GM23338 (cell line): ENCODE measurements around the gene FOXE3. TPM values are rescaled to one million over a fixed set of nuclear protein-coding genes. Genes with fewer than 3 reads are reported as not detected.

Experiments used
- ATAC-seq: fragments of 200-7000 bp; cut with Tn5 transposase; 3 replicates; pipeline ENCODE4 v1.9.1; 2020
- DNase-seq: peaks from one replicate; pipeline ENCODE4 v3.0.0-alpha.2; 2015; ENCODE audit warnings: low spot score
- H2AFZ ChIP-seq: fragments of 200-600 bp; sonication (generic); 2 replicates; pipeline ENCODE4 v1.8.0; 2016; ENCODE audit warnings: antibody characterized with exemption, mild to moderate bottlenecking, moderate library complexity
- H3F3A ChIP-seq: fragments of 200-600 bp; sonication (generic); replicated peaks from 2 replicates; pipeline ENCODE4 v1.8.0; 2017; ENCODE audit warnings: antibody characterized with exemption, mixed run types, low read depth
- H3K27ac ChIP-seq: fragments of 200-600 bp; sonication (generic); 2 replicates; pipeline ENCODE4 v1.6.1; 2016; ENCODE audit warnings: low read depth
- H3K27me3 ChIP-seq: fragments of 200-600 bp; sonication (generic); 2 replicates; pipeline ENCODE4 v1.8.0; 2016; ENCODE audit warnings: mild to moderate bottlenecking, mixed run types, moderate library complexity; ENCODE audit not compliant: insufficient read depth
- H3K36me3 ChIP-seq: fragments of 200-600 bp; sonication (generic); 2 replicates; pipeline ENCODE4 v1.8.0; 2016; ENCODE audit warnings: mild to moderate bottlenecking; ENCODE audit not compliant: insufficient read depth
- H3K4me1 ChIP-seq: fragments of 200-600 bp; sonication (generic); 2 replicates; pipeline ENCODE4 v1.8.0; 2016; ENCODE audit warnings: mild to moderate bottlenecking, moderate library complexity; ENCODE audit not compliant: insufficient read depth
- H3K4me2 ChIP-seq: fragments of 200-600 bp; sonication (generic); 2 replicates; pipeline ENCODE4 v1.7.1; 2017; ENCODE audit warnings: mixed run types
- H3K4me3 ChIP-seq: fragments of 200-600 bp; sonication (generic); 2 replicates; pipeline ENCODE4 v1.6.1; 2016; ENCODE audit warnings: mixed run types
- H3K79me2 ChIP-seq: fragments of 200-600 bp; sonication (generic); replicated peaks from 2 replicates; pipeline ENCODE4 v1.8.0; 2017; ENCODE audit warnings: mild to moderate bottlenecking; ENCODE audit not compliant: insufficient read depth
- H3K9me2 ChIP-seq: fragments of 200-600 bp; sonication (generic); 2 replicates; pipeline ENCODE4 v1.8.0; 2017; ENCODE audit not compliant: insufficient read depth
- H4K20me1 ChIP-seq: fragments of 200-600 bp; sonication (generic); replicated peaks from 2 replicates; pipeline ENCODE4 v1.8.0; 2017; ENCODE audit warnings: mild to moderate bottlenecking; ENCODE audit not compliant: insufficient read depth
- H3K27ac Mint-ChIP-seq: 2 replicates; pipeline ENCODE4 v1.8.0; 2020; ENCODE audit warnings: inconsistent platforms, mild to moderate bottlenecking, moderate library complexity, mixed read lengths
- H3K27me3 Mint-ChIP-seq: 3 replicates; pipeline ENCODE4 v1.8.0; 2022; ENCODE audit warnings: low read depth, mild to moderate bottlenecking, moderate library complexity, mixed read lengths, inconsistent platforms; ENCODE audit not compliant: insufficient read depth, poor library complexity
- H3K36me3 Mint-ChIP-seq: 3 replicates; pipeline ENCODE4 v1.8.0; 2021; ENCODE audit warnings: low read depth, mild to moderate bottlenecking, inconsistent platforms, moderate library complexity, mixed read lengths
- H3K4me1 Mint-ChIP-seq: 3 replicates; pipeline ENCODE4 v1.8.0; 2020; ENCODE audit warnings: mild to moderate bottlenecking, inconsistent platforms, mixed read lengths
- H3K4me3 Mint-ChIP-seq: 3 replicates; pipeline ENCODE4 v1.8.0; 2021; ENCODE audit warnings: moderate library complexity, mild to moderate bottlenecking, inconsistent platforms, mixed read lengths
- H3K9me3 Mint-ChIP-seq: 3 replicates; pipeline ENCODE4 v1.8.0; 2020; ENCODE audit warnings: moderate library complexity, mild to moderate bottlenecking, inconsistent platforms, mixed read lengths
- CREB1 ChIP-seq: fragments of 250-450 bp; sonication (Bioruptor Pico); IDR thresholded peaks from 2 replicates; pipeline ENCODE4 v1.5.0; 2020; ENCODE audit warnings: low read depth, mild to moderate bottlenecking, moderate library complexity
- CTCF ChIP-seq, 2 experiments: fragments of 200-600 bp in 1 of 2; sonication (generic) in 1 of 2; conservative IDR thresholded peaks; 2 replicates each; pipeline versions ENCODE4 v1.5.1 to v1.6.1; 2016 to 2017; ENCODE audit warnings: antibody characterized with exemption in 2 of 2, low read depth in 2 of 2, mild to moderate bottlenecking in 2 of 2, moderate library complexity in 1 of 2
- ETS1 ChIP-seq: IDR thresholded peaks from 2 replicates; pipeline ENCODE4 v1.6.1; 2016; ENCODE audit warnings: antibody characterized with exemption
- EZH2 ChIP-seq: fragments of 200-600 bp; sonication (generic); IDR thresholded peaks from one replicate; pipeline ENCODE4 v1.8.0; 2017; ENCODE audit warnings: antibody characterized with exemption, mild to moderate bottlenecking, low read depth; ENCODE audit not compliant: unreplicated experiment
- EZH2phosphoT487 ChIP-seq: fragments of 200-600 bp; sonication (generic); IDR thresholded peaks from one replicate; pipeline ENCODE4 v1.8.1; 2018; ENCODE audit warnings: antibody characterized with exemption; ENCODE audit not compliant: unreplicated experiment
- JUNB ChIP-seq: IDR thresholded peaks from one replicate; pipeline ENCODE4 v1.6.1; 2016; ENCODE audit warnings: antibody characterized with exemption; ENCODE audit not compliant: unreplicated experiment
- NANOG ChIP-seq: IDR thresholded peaks from 2 replicates; pipeline ENCODE4 v1.6.1; 2016; ENCODE audit warnings: antibody characterized with exemption, borderline replicate concordance
- POLR2AphosphoS5 ChIP-seq: IDR thresholded peaks from 2 replicates; pipeline ENCODE4 v1.6.1; 2016; ENCODE audit warnings: antibody characterized with exemption, low read depth
- REST ChIP-seq: IDR thresholded peaks from one replicate; pipeline ENCODE4 v1.6.1; 2018; ENCODE audit warnings: antibody characterized with exemption; ENCODE audit not compliant: unreplicated experiment
- STAT1 ChIP-seq: IDR thresholded peaks from one replicate; pipeline ENCODE4 v1.6.1; 2016; ENCODE audit warnings: antibody characterized with exemption; ENCODE audit not compliant: unreplicated experiment
- ZNF114 ChIP-seq: fragments of 250-450 bp; sonication (Bioruptor Pico); IDR thresholded peaks from 2 replicates; pipeline ENCODE4 v1.5.0; 2020; ENCODE audit warnings: mild to moderate bottlenecking, moderate library complexity
- ZNF331 ChIP-seq: fragments of 250-450 bp; sonication (Bioruptor Pico); IDR thresholded peaks from 2 replicates; pipeline ENCODE4 v1.5.0; 2020; ENCODE audit warnings: low read depth, mild to moderate bottlenecking, moderate library complexity
- ZNF462 ChIP-seq: fragments of 250-450 bp; sonication (Bioruptor Pico); IDR thresholded peaks from 2 replicates; pipeline ENCODE4 v1.5.0; 2020; ENCODE audit warnings: mild to moderate bottlenecking, moderate library complexity
- polyA plus RNA-seq: library from polyadenylated mRNA; unstranded; fragments of >200 nt; fragmentation: Nextera tagmentation; extraction: Ambion mirVana; gene quantifications from 2 replicates; pipeline ENCODE4 v1.2.1, GENCODE V29; 2016
- total RNA-seq: library from RNA; depleted of rRNA; stranded (reverse); fragments of >200 nt; shearing (Covaris generic); gene quantifications from 2 replicates; pipeline ENCODE4 v1.2.3, GENCODE V29; 2014

Gene FOXE3
- total and polyA plus RNA-seq, 2 experiments from 2014 or later, result not detected

- TF ChIP-seq NANOG (no peak), CTCF (conservative IDR thresholded peaks at IDR 0.05; ENCODE audit: low read depth in 2 of 2) (no peak), REST (no peak), ZNF114 (no peak), EZH2 (no peak), ZNF331 (CRISPR knock-in tag) (no peak), EZH2phosphoT487 (no peak), STAT1 (no peak), CREB1 (CRISPR knock-in tag) (no peak), JUNB (no peak), ZNF462 (CRISPR knock-in tag) (no peak), POLR2AphosphoS5 (no peak), ETS1 (no peak)
- no peak overlapping the region for H2AFZ ChIP-seq
- H3K36me3 ChIP-seq, result no peaks in the 10 kb centered on the region
- no peaks in the 10 kb centered on the region for H3K4me1 Mint-ChIP-seq
- H3K79me2 ChIP-seq, result no peaks in the 10 kb centered on the region
- H3K36me3 Mint-ChIP-seq, result no peaks in the 10 kb centered on the region
- no peak overlapping the region for H3K4me3 ChIP-seq
- no peaks in the 10 kb centered on the region; the same call in 1 of the 2 replicates for H4K20me1 ChIP-seq
- no peak overlapping the region for H3K4me3 Mint-ChIP-seq
- H3K4me2 ChIP-seq, result no peak overlapping the region
- DNase-seq (no peak), ATAC-seq (no peak)
- H3K4me1 ChIP-seq, result no peaks in the 10 kb centered on the region
- H3K27me3 ChIP-seq, result peaks cover 11% of the 10 kb centered on the region
- H3K27ac ChIP-seq, result no peak overlapping the region
- H3K9me3 Mint-ChIP-seq, result no peaks in the 10 kb centered on the region
- no peaks in the 10 kb centered on the region for H3F3A ChIP-seq
- H3K27me3 Mint-ChIP-seq, result peaks cover 14% of the 10 kb centered on the region
- H3K9me2 ChIP-seq, result no peaks in the 10 kb centered on the region
- no peak overlapping the region for H3K27ac Mint-ChIP-seq
Observed at GRCh38 chr1:47388030-47388890, 27.8 kb upstream of the FOXE3 start.
